Keratinocyte (primary cell): ENCODE measurements around the gene KRTAP12-3.

Source experiments
- CTCF ChIP-seq, 3 experiments: IDR thresholded peaks in 1 of 3; conservative IDR thresholded peaks in 1 of 3; optimal IDR thresholded peaks in 1 of 3; 2 replicates in 2 of 3; 3 replicates in 1 of 3; pipeline versions ENCODE3 to v1.5.1; 2011; ENCODE audit warnings: low read length in 3 of 3, mild to moderate bottlenecking in 3 of 3, moderate library complexity in 2 of 3, control low read depth in 1 of 3, inconsistent platforms in 1 of 3; ENCODE audit not compliant: insufficient read depth in 2 of 3; ENCODE audit errors: extremely low read depth in 1 of 3
- EZH2 ChIP-seq: IDR thresholded peaks from one replicate; pipeline ENCODE4 v1.6.1; 2012; ENCODE audit warnings: inconsistent platforms, mild to moderate bottlenecking, low read length, moderate library complexity

- TF ChIP-seq CTCF (optimal IDR thresholded peaks at IDR 0.05 in 1 of 3, IDR thresholded peaks at IDR 0.05 in 1 of 3, conservative IDR thresholded peaks at IDR 0.05 in 1 of 3; ENCODE audit: extremely low read depth in 1 of 3, insufficient read depth in 2 of 3, low read length in 3 of 3) (no peak), EZH2 (no peak)
Measured at GRCh38 chr21:44658541-44658910, 794 bp downstream of the KRTAP12-3 start.
